Mesenchymal stem cell (in vitro differentiated cells and primary cell): ENCODE results near the gene YPEL5. TPM values are rescaled to one million over a fixed set of nuclear protein-coding genes. Genes with fewer than 3 reads are reported as not detected.
A peak's percentile ranks its signal among the peaks of the same experiment; 100 is the strongest.

Experiments
- DNase-seq: peaks from one replicate; pipeline ENCODE4 v3.0.0-alpha.2; 2013
- H2AFZ ChIP-seq: one replicate; pipeline ENCODE4 v1.6.1; 2013; ENCODE audit warnings: low read depth, mild to moderate bottlenecking, control low read depth, inconsistent platforms, low read length, moderate library complexity
- H2AK5ac ChIP-seq: 2 replicates; pipeline ENCODE4 v1.6.1; 2013; ENCODE audit warnings: low read length, moderate library complexity, mild to moderate bottlenecking, inconsistent platforms; ENCODE audit not compliant: severe bottlenecking
- H2BK120ac ChIP-seq: one replicate; pipeline ENCODE4 v1.6.1; 2013; ENCODE audit warnings: low read depth, mild to moderate bottlenecking, inconsistent platforms, low read length, moderate library complexity
- H2BK12ac ChIP-seq, 2 experiments: one replicate each; pipeline ENCODE4 v1.6.1; 2013; ENCODE audit warnings: inconsistent platforms in 2 of 2, low read length in 2 of 2, mild to moderate bottlenecking in 2 of 2, moderate library complexity in 2 of 2, control low read depth in 1 of 2
- H2BK15ac ChIP-seq: one replicate; pipeline ENCODE4 v1.6.1; 2013; ENCODE audit warnings: mild to moderate bottlenecking, low read depth, inconsistent platforms; ENCODE audit not compliant: poor library complexity, severe bottlenecking
- H2BK5ac ChIP-seq: 2 replicates; pipeline ENCODE4 v1.6.1; 2013; ENCODE audit warnings: low read depth, mild to moderate bottlenecking, low read length, control low read depth, inconsistent platforms; ENCODE audit not compliant: poor library complexity, severe bottlenecking
- H3K14ac ChIP-seq, 2 experiments: one replicate each; pipeline ENCODE4 v1.6.1; 2013; ENCODE audit warnings: inconsistent platforms in 2 of 2, low read length in 2 of 2, control low read depth in 1 of 2, mild to moderate bottlenecking in 1 of 2, moderate library complexity in 1 of 2
- H3K18ac ChIP-seq, 2 experiments: one replicate each; pipeline ENCODE4 v1.6.1; 2013; ENCODE audit warnings: inconsistent platforms in 2 of 2, low read length in 2 of 2, control low read depth in 1 of 2, low read depth in 1 of 2, mild to moderate bottlenecking in 1 of 2
- H3K23ac ChIP-seq, 2 experiments: one replicate each; pipeline ENCODE4 v1.6.1; 2013; ENCODE audit warnings: inconsistent platforms in 2 of 2, low read length in 2 of 2, mild to moderate bottlenecking in 2 of 2, moderate library complexity in 2 of 2, control low read depth in 1 of 2
- H3K27ac ChIP-seq: 2 replicates; pipeline ENCODE4 v1.5.1; 2013; ENCODE audit warnings: mild to moderate bottlenecking, moderate library complexity, low read length, control low read depth, inconsistent platforms; ENCODE audit not compliant: poor library complexity, severe bottlenecking
- H3K27me3 ChIP-seq, 2 experiments: 2 replicates each; pipeline versions ENCODE4 v1.6.1 to v1.7.0; 2013; ENCODE audit warnings: low read length in 2 of 2, mild to moderate bottlenecking in 2 of 2, moderate library complexity in 2 of 2, control low read depth in 1 of 2, inconsistent platforms in 1 of 2; ENCODE audit not compliant: control insufficient read depth in 1 of 2, insufficient read depth in 1 of 2
- H3K36me3 ChIP-seq, 2 experiments: 2 replicates each; pipeline versions ENCODE4 v1.6.1 to v1.7.0; 2013; ENCODE audit warnings: low read length in 2 of 2, control low read depth in 1 of 2, inconsistent platforms in 1 of 2, low read depth in 1 of 2, mild to moderate bottlenecking in 1 of 2; ENCODE audit not compliant: insufficient read depth in 2 of 2, control insufficient read depth in 1 of 2
- H3K4ac ChIP-seq, 2 experiments: one replicate each; pipeline ENCODE4 v1.6.1; 2013; ENCODE audit warnings: inconsistent platforms in 2 of 2, low read length in 2 of 2, mild to moderate bottlenecking in 2 of 2, moderate library complexity in 2 of 2, control low read depth in 1 of 2, low read depth in 1 of 2
- H3K4me1 ChIP-seq: 2 replicates; pipeline ENCODE4 v1.6.1; 2013; ENCODE audit warnings: low read depth, low read length, control low read depth; ENCODE audit not compliant: control insufficient read depth, insufficient read depth
- H3K4me2 ChIP-seq: 2 replicates; pipeline ENCODE4 v1.6.1; 2013; ENCODE audit warnings: low read length, mild to moderate bottlenecking, inconsistent platforms; ENCODE audit not compliant: poor library complexity, severe bottlenecking
- H3K4me3 ChIP-seq, 2 experiments: 2 replicates each; pipeline versions ENCODE4 v1.5.1 to v1.7.0; 2013; ENCODE audit warnings: low read length in 2 of 2, mild to moderate bottlenecking in 2 of 2, control low read depth in 1 of 2, low read depth in 1 of 2; ENCODE audit not compliant: insufficient read depth in 1 of 2
- H3K79me1 ChIP-seq: replicated peaks from 2 replicates; pipeline ENCODE4 v1.6.1; 2013; ENCODE audit warnings: mild to moderate bottlenecking, control low read depth, low read length, inconsistent platforms; ENCODE audit not compliant: poor library complexity, severe bottlenecking
- H3K9ac ChIP-seq: 2 replicates; pipeline ENCODE4 v1.7.0; 2013; ENCODE audit warnings: mild to moderate bottlenecking, low read length, moderate library complexity
- H3K9me3 ChIP-seq: 2 replicates; pipeline ENCODE4 v1.7.0; 2013; ENCODE audit warnings: mild to moderate bottlenecking, low read length; ENCODE audit not compliant: control insufficient read depth
- H4K8ac ChIP-seq: one replicate; pipeline ENCODE4 v1.6.1; 2013; ENCODE audit warnings: inconsistent platforms, mild to moderate bottlenecking, low read length, moderate library complexity
- H4K91ac ChIP-seq: one replicate; pipeline ENCODE4 v1.6.1; 2013; ENCODE audit warnings: mild to moderate bottlenecking, low read length, inconsistent platforms
- WGBS: methylation state at CpG from one replicate; pipeline ENCODE4 v1.1.7; 2013; ENCODE audit warnings: mixed read lengths; 5-methylcytosine and 5-hydroxymethylcytosine counted together
- small RNA-seq: library from polyadenylated mRNA; stranded (forward); fragments of <200 nt; extraction: miRNeasy Mini kit (QIAGEN cat#:217004); gene quantifications from one replicate; pipeline ENCODE3, GENCODE V24; 2013; ENCODE audit warnings: low read depth

YPEL5 gene

DNA sequence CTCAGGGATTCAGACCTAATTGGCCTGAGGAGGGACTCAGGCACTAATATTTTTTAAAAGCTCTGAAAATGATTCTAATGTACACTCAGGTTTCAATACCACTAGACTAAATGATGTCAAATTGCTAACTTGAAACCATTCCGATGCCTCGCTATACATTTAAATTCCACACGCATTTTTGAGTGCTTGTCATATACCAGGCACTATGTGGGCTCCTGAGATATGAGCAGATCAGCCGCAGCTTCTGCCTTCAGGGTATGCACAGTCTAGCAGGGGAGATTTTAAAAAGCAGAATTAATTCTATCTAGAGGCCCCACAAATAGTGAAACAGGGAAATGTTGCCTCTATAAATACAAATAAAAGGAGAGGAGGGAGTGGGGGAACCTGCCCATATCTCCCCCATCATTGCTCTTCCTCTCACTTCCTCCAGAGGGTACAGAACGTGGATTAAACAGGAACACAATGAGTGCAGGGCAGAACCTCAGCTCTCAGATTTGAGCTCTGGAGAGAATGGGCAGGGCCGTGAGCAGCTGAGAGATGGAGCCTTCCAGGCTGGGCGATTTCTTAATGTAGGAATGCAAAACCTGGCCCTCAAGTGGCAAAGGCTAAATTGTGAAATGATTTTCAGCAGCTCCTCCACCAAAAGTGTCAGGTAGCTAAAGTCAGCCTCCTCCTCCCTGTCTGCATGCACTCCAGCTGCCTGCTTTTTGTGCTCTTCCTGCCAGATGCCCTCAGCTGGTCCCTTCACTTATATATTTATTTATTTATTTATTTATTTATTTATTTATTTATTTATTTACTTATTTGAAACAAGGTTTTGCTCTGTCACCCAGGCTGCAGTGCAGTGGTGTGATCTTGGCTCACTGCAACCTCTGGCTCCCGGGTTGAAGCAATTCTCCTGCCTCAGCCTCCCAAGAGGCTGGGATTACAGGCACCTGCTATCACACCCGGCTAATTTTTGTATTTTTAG is 59.9 kb downstream of the YPEL5 start:
- Histone ChIP-seq H2BK15ac (no peak overlapping the region), H3K23ac (no peak overlapping the region), H2BK120ac (no peak overlapping the region), H3K9ac (no peak overlapping the region), H3K4me3 (no peak overlapping the region), H3K36me3 (no peaks in the 10 kb centered on the region), H3K9me3 (no peaks in the 10 kb centered on the region), H3K79me1 (no peaks in the 10 kb centered on the region), H4K91ac (no peak overlapping the region), H2AK5ac (no peak overlapping the region), H3K4me2 (no peak overlapping the region), H2AFZ (no peak overlapping the region), H2BK5ac (no peak overlapping the region), H3K27ac (no peak overlapping the region), H3K4ac (no peak overlapping the region), H3K27me3 (peaks cover 10 to 33% of the 10 kb centered on the region in 2 experiments), H3K4me1 (no peaks in the 10 kb centered on the region), H2BK12ac (no peak overlapping the region), H3K18ac (no peak overlapping the region), H4K8ac (no peak overlapping the region), H3K14ac (no peak overlapping the region)
- no peak for DNase-seq
- WGBS, result 83% methylated on average over 9 of the region's 9 CpGs

DNA sequence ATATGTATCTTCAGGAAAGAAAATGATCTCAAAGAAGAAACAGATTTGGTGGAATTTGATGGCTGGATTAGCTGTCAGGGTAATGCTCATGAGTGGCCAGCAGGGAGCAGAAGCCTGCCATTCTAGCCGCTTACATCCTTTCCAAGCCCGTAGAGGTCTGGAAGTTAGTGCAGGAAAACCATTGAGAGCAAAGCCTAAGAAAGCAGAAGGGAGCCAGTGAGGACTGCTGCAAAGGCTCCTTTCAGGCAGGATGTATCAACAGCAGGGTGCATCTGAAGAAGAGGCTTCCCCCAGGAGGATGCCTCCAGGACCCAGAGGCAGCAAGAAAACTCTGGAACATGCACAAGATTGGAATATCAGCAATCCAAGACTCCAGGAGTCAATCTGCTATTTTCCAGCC is 61.6 kb downstream of the YPEL5 start:
- H2AK5ac ChIP-seq, result no peak overlapping the region
- no peak overlapping the region for H3K9ac ChIP-seq
- H2BK120ac ChIP-seq, result no peak overlapping the region
- no peaks in the 10 kb centered on the region for H3K4me1 ChIP-seq
- H2BK15ac ChIP-seq, result no peak overlapping the region
- H2BK5ac ChIP-seq, result no peak overlapping the region
- H3K14ac ChIP-seq, result no peak overlapping the region
- H3K4ac ChIP-seq, result no peak overlapping the region
- H2AFZ ChIP-seq, result no peak overlapping the region
- H3K27me3 ChIP-seq, result peaks cover 14 to 29% of the 10 kb centered on the region in 2 experiments
- H3K18ac ChIP-seq, result no peak overlapping the region
- H3K79me1 ChIP-seq, result no peaks in the 10 kb centered on the region
- H2BK12ac ChIP-seq, result no peak overlapping the region
- no peak overlapping the region for H3K4me3 ChIP-seq
- H4K8ac ChIP-seq, result no peak overlapping the region
- no peaks in the 10 kb centered on the region for H3K9me3 ChIP-seq
- peak; percentile 74 for DNase-seq
- no peak overlapping the region for H3K4me2 ChIP-seq
- WGBS, result 3% methylated on average over 2 of the region's 2 CpGs
- H4K91ac ChIP-seq, result peak overlapping the region; percentile 18
- no peak overlapping the region for H3K23ac ChIP-seq
- H3K36me3 ChIP-seq, result no peaks in the 10 kb centered on the region
- no peak overlapping the region for H3K27ac ChIP-seq

DNA sequence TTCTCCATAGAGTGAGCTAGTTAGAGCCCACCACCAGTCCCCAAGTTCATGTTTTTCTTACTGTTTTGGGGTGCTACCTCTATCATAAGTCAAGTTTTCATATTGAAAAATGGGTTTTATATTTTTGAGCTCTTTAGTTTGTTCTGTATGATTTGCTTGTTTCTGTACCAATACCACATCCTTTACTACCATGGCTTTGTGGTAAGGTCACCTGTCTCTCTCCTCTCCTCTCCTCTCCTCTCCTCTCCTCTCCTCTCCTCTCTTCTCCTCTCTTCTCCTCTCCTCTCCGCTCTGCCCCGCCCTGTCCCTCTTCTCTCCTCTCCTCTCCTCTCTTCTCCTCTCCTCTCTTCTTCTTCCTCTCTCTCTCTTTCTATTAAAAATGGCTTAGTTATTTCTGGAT is 62.4 kb downstream of the YPEL5 start:
- H3K4ac ChIP-seq, result no peak overlapping the region

More for the DNA sequence above, 62.4 kb downstream of the YPEL5 start:
- Histone ChIP-seq H2BK15ac (no peak overlapping the region), H2BK12ac (no peak overlapping the region), H2BK120ac (no peak overlapping the region), H3K9ac (no peak overlapping the region), H2BK5ac (no peak overlapping the region), H3K36me3 (no peaks in the 10 kb centered on the region), H3K27me3 (peaks cover 14 to 32% of the 10 kb centered on the region in 2 experiments), H2AFZ (no peak overlapping the region), H3K79me1 (no peaks in the 10 kb centered on the region), H3K4me3 (no peak overlapping the region), H4K91ac (no peak overlapping the region), H3K4me2 (no peak overlapping the region), H3K14ac (no peak overlapping the region), H3K4me1 (no peaks in the 10 kb centered on the region), H3K23ac (no peak overlapping the region), H4K8ac (no peak overlapping the region), H2AK5ac (no peak overlapping the region), H3K18ac (no peak overlapping the region), H3K27ac (no peak overlapping the region), H3K9me3 (no peaks in the 10 kb centered on the region)
- no CpG with 5 or more reads among the region's 2 CpGs for WGBS
- DNase-seq, result no peak

Small RNAs within 50 kb of the gene (small RNA-seq; reads per million reads assigned to genes)
- gene SNORA10B, result not detected
